ENCODE data around the gene ICE1. TPM values are rescaled to one million over a fixed set of nuclear protein-coding genes. Genes with fewer than 3 reads are reported as not detected.

ICE1 gene
- total RNA-seq, 2 experiments from 2014 or later, result 37.6 to 39.1 TPM

DNA sequence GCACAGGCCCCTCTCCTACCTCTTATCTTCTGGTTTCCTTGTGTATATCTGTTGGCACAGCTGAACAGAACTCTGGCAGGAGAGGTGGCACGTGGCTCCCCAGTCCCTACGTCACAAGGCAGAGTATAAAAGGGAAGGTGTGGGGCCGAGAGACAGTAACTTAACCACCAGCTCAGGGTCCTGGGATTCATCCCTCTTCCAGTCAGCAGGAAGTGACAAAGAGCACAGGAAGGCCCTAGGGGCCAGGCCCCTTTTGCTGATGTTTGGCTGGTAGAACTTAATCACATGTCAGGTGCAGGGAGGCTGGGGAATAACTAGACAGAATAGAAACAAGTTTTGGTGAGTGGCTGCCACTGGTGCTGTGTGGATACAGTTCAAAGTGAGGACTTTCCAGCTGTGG, 4.5 kb upstream of the ICE1 start:
- no peaks in the 10 kb centered on the region for H3K27me3 ChIP-seq (ENCODE audit: control insufficient read depth in 1 of 2, insufficient read depth in 2 of 2, low read length in 2 of 2)
- ChIA-PET POLR2A (no interaction called here), CTCF (no interaction called here)
- H3K27ac ChIP-seq (ENCODE audit: low read depth in 1 of 2, low read length in 2 of 2), result no peak overlapping the region
- intact Hi-C loops (cut with DNase I, micrococcal nuclease), result no loop called here
- Mint-ChIP-seq H3K4me3 (no peak overlapping the region), H3K9me3 (no peaks in the 10 kb centered on the region), H3K4me1 (ENCODE audit: low read depth) (peaks cover 26% of the 10 kb centered on the region), H3K36me3 (ENCODE audit: low read depth) (peaks cover 22% of the 10 kb centered on the region), H3K27me3 (no peaks in the 10 kb centered on the region), H3K27ac (no peak overlapping the region)
- DNase-seq, result no peak
- H3K9me3 ChIP-seq (ENCODE audit: control insufficient read depth in 1 of 2, insufficient read depth in 1 of 2, low read length in 2 of 2), result no peaks in the 10 kb centered on the region
- no peak overlapping the region for H3K4me3 ChIP-seq (ENCODE audit: low read length)
- ATAC-seq (ENCODE audit: poor library complexity), result no peak
- no peak for TF ChIP-seq CTCF (IDR thresholded peaks at IDR 0.05)
- H3K36me3 ChIP-seq (ENCODE audit: insufficient read depth, low read length), result no peaks in the 10 kb centered on the region
- H3K4me1 ChIP-seq (ENCODE audit: insufficient read depth, low read length), result peaks cover 13% of the 10 kb centered on the region

- Histone ChIP-seq H3K36me3 (ENCODE audit: insufficient read depth, low read length) (no peaks in the 10 kb centered on the region), H3K27me3 (ENCODE audit: control insufficient read depth in 1 of 2, insufficient read depth in 2 of 2, low read length in 2 of 2) (no peaks in the 10 kb centered on the region), H3K4me3 (ENCODE audit: low read length) (no peak overlapping the region), H3K4me1 (ENCODE audit: insufficient read depth, low read length) (peaks cover 20% of the 10 kb centered on the region), H3K27ac (ENCODE audit: low read depth in 1 of 2, low read length in 2 of 2) (no peak overlapping the region), H3K9me3 (ENCODE audit: control insufficient read depth in 1 of 2, insufficient read depth in 1 of 2, low read length in 2 of 2) (no peaks in the 10 kb centered on the region)
- Mint-ChIP-seq H3K27ac (no peak overlapping the region), H3K4me3 (no peak overlapping the region), H3K27me3 (no peaks in the 10 kb centered on the region), H3K9me3 (no peaks in the 10 kb centered on the region), H3K36me3 (ENCODE audit: low read depth) (peaks cover 19% of the 10 kb centered on the region), H3K4me1 (ENCODE audit: low read depth) (peaks cover 26% of the 10 kb centered on the region)
- DNase-seq (peak in 1 of 14 experiments; percentile 21), ATAC-seq (ENCODE audit: poor library complexity) (no peak)
- intact Hi-C loops (cut with DNase I, micrococcal nuclease), result loop anchor here in 1 of 2 experiments (1.0 kb wide), 1 partner anchor 277 kb away; no protein-coding TSS in a partner anchor
- CTCF ChIA-PET, result no interaction called here
- POLR2A ChIA-PET, result no interaction called here
- no peak for TF ChIP-seq CTCF (IDR thresholded peaks at IDR 0.05)
Measured at GRCh38 chr5:5418764-5419163, 3.7 kb upstream of the ICE1 start.

DNA sequence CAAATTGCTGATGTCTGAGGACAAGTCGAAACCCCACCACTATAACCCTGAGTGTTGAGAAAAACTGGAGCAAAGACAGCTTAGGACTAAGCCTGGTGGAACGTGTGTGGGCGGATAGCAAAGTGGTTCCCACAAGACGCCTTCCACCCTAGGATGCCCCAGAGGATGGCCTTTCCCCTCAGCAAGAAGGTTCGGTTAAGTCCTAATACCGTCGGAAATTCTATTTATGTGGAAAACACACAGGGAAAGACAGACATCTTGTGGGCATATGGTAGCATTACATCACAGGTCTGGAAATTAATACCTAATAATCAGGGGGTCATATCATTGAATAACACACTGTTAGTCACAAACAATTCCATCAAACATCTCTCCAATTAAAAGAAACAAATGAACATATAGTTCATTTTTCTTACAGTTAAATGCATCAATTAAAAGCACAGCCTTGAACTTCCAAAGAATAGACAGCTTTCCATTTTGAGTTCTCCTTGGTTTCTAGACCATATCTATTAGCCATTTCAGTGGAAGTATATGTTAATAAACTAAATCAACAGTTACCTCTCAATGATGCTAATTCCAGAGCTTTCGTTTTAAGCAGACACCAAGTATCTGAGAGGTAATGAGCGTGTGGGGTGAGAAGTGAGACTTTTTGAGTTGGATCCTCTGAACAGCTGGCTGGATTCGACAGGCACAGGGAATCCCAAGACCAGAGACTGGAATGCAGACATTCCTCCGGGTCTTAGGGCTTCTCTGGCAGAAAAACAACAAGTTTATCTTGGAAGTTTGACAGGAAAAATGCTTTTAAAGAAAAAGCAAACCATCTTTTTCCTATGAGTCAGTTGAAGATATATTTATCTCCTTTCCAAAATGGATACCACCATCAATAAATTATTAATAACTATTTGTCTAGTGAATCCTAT, 2.9 kb upstream of the ICE1 start:
- H3K36me3 Mint-ChIP-seq (ENCODE audit: low read depth), result peaks cover 17% of the 10 kb centered on the region
- no peaks in the 10 kb centered on the region for H3K9me3 Mint-ChIP-seq
- Histone ChIP-seq H3K27me3 (ENCODE audit: control insufficient read depth in 1 of 2, insufficient read depth in 2 of 2, low read length in 2 of 2) (no peaks in the 10 kb centered on the region), H3K4me3 (ENCODE audit: low read length) (no peak overlapping the region), H3K9me3 (ENCODE audit: control insufficient read depth in 1 of 2, insufficient read depth in 1 of 2, low read length in 2 of 2) (no peaks in the 10 kb centered on the region), H3K4me1 (ENCODE audit: insufficient read depth, low read length) (peaks cover 28% of the 10 kb centered on the region), H3K36me3 (ENCODE audit: insufficient read depth, low read length) (no peaks in the 10 kb centered on the region), H3K27ac (ENCODE audit: low read depth in 1 of 2, low read length in 2 of 2) (no peak overlapping the region)
- intact Hi-C loops (cut with DNase I, micrococcal nuclease), result loop anchor here (1.0 to 5.0 kb wide), 4 partner anchors 73 to 1213 kb away; partner anchors contain the start of genes MED10 (in 1 of the 2), NSUN2 (in 1 of the 2) and SRD5A1 (in 1 of the 2)
- peak; percentile 24 for TF ChIP-seq CTCF (IDR thresholded peaks at IDR 0.05)
- peaks cover 26% of the 10 kb centered on the region for H3K4me1 Mint-ChIP-seq (ENCODE audit: low read depth)
- POLR2A ChIA-PET, result no interaction called here
- ATAC-seq (ENCODE audit: poor library complexity) (no peak), DNase-seq (peak in 3 of 14 experiments; percentile 22 to 36 (median 34))
- CTCF ChIA-PET, result no interaction called here
- H3K27ac Mint-ChIP-seq, result peak overlapping the region; percentile 52
- H3K27me3 Mint-ChIP-seq, result no peaks in the 10 kb centered on the region
- peak overlapping the region; percentile 78 for H3K4me3 Mint-ChIP-seq

Data from CD4-positive, alpha-beta T cell (primary cell).